GM19438 (cell line): ENCODE data around the gene APOC1.
"Not testable (repeated sequence)": the region's sequence is repeated elsewhere in the genome, so short reads cannot be mapped to it uniquely, and the experiment has no call there.

Experiments used
- ATAC-seq: cut with Tn5 transposase; IDR thresholded peaks from one replicate; pipeline ENCODE4 v1.9.1; 2021; ENCODE audit warnings: low read depth; ENCODE audit not compliant: unreplicated experiment

The APOC1 gene

DNA sequence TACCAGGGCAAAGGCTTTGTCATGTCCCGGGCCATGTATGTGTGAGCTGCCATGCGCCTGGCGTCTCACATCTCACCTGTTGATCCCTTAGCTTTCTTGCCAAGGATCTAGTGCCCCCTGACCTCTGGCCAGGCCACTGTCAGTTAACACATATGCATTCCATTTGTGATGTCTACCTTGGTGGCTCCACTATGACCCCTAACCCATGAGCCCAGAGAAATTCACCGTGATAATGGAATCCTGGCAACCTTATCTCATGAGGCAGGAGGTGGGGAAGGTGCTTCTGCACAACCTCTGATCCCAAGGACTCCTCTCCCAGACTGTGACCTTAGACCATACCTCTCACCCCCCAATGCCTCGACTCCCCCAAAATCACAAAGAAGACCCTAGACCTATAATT lies 26.1 kb upstream of the APOC1 start:
- not testable (repeated sequence) for ATAC-seq

DNA sequence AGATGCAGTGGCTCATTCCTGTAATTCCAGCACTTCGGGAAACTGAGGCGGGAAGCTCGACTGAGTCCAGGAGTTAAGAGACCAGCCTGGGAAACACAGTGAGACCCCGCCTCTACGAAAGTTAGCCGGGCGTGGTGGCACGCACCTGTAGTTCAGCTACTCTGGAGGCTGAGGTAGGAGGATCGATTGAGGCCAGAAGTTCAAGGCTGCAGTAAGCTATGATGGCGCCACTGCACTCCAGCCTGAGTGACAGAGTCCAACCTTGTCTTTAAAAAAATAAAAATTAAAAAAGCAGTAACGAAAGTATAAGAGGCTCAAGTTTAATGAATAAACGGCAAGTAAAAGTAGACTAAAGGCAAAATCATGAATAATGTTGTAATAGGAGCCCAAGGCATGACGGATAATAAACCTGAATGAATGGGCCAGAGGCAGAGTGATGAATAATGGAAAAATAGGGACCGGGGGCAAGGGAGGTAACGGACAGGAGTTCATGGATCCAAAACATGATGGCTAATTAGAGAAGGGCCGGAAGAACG lies 24.5 kb upstream of the APOC1 start:
- no peak for ATAC-seq

DNA sequence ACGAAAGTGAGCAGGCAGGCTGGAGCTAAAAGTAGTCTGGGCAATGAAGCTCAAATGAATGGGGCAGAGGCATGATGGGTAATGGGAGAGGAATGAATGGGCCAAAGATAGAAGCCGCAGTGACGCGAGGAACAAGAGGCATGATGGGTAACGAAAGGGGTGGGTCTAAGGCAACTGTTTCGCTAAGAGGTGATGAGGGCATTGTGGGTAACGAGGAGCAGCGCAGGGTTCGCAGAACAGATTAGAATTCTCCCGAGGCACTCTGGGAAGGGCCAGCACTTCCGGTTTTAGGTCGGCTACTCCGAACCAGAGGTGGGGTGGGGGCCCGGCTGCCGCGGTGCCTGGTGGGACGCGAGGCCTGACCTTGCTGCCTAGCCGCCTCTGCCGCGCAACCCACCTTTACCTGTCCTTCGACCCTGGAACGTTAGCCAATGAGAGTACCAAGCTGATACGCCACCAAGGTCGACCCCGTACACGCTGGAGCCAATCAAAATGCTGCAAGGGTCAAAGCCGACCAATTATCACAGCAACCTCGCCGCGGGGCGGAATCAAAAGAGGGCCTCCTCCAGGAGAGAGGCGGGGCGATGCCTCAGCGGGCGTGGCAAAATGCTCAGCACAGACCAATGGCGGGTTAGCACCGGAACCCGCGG lies 23.9 kb upstream of the APOC1 start:
- peak; percentile 84 for ATAC-seq

DNA sequence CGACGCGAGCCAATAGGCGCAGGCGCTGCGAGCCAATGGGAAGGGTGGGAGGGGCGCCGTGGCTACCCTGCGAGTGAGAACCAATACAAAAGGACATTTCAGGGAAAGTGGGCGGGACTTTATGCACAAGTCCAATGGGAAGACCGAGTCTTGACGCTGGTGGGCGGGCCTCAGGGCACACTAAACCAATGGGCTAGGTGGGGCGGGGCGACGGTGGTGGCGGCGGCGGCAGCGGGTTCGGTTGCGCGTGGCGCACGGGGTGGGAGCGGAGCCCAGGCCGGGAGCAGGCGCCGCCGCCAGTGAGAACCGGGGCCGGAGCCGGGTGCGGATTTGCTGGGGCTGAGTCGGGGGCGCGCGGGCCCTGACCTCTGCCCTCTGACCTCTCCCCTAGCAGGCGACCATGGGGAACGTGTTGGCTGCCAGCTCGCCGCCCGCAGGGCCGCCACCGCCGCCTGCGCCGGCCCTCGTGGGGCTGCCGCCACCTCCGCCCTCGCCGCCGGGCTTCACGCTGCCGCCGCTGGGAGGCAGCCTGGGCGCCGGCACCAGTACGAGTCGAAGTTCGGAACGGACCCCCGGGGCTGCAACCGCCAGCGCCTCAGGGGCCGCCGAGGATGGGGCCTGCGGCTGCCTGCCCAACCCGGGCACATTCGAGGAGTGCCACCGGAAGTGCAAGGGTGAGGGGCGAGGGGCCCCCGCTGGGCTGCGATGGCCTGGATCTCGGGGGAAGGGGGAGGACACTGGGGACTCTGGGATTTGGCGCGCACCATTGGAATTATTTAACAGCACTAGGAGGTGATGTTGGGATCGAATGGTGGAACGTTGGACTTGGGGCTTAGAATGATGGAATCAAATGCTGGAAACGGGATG lies 23.2 kb upstream of the APOC1 start, which contains the start of gene TOMM40:
TSS of gene TOMM40 (plus strand) at position 239 of the 867 bp plus-strand sequence. CDS start at position 401, 162 bp downstream.
- ATAC-seq = peak; percentile 60

DNA sequence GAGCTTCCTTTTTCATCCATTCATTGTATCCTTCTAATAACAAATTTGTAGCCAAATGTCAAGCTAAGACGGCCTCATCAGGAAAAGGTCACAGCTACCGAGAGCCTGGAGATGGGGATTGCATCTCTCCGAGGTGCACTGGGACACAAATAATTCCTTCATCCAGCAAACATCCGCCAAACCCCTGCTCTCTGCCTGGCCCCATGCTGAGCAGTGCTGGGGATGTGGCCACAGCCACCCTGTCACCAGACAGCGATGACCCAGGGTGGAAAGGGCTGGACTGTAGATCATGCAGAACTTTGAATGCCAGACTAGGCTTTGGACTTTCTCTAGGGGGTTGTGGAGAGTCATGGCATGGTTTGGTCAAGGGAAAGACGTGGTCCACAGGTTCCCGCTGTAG lies 21.5 kb upstream of the APOC1 start:
- ATAC-seq = no peak

DNA sequence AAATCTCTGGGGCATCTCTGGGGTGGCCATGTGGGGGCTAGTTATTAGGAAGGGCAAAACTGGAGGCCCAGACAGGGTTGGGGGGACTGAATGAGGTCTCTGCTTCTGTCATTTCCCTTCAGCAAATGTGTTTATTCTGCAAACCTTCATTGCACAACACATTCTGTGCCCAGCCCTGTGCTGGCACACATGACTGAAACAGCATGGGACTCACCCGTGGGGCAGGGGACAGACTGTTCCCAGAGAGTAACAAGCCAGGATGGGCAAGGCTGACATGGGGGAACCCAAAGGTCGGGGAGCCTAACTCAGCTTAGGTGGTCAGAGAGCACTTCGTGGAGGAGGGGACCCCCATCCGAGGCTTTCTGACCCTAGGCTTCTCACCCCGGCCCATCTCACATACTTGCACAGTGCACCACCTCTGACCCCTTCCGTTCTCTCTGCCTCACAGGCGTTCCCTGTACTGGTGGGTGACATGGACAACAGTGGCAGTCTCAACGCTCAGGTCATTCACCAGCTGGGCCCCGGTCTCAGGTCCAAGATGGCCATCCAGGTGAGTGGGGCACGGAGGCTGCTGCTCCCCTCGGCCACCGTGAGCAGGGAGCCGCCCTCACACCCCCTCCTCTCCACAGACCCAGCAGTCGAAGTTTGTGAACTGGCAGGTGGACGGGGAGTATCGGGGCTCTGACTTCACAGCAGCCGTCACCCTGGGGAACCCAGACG lies 20.9 kb upstream of the APOC1 start:
- ATAC-seq = no peak

- no peak for ATAC-seq
Measured at GRCh38 chr19:44894052-44894400, 20.4 kb upstream of the APOC1 start.

DNA sequence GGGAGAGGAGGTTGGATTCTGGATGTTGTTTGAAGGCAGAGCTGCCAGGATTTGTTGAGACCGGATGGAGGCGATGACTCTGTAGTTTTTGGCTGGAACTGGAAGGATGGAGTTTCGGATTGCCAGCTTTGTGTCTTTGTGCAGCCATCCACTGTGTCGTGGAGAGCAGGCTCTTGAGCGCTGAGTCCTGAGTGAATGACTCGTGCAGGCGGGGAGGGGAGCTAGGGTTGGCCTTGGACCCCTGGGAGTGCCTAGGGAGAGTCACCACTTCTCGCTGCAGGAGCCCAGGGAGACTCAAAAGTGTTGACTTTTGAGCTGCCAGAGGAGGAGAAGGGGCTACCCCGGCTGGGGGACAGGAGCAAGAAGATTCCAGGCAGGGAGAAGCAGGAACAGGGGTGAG lies 19.5 kb upstream of the APOC1 start:
- no peak for ATAC-seq

DNA sequence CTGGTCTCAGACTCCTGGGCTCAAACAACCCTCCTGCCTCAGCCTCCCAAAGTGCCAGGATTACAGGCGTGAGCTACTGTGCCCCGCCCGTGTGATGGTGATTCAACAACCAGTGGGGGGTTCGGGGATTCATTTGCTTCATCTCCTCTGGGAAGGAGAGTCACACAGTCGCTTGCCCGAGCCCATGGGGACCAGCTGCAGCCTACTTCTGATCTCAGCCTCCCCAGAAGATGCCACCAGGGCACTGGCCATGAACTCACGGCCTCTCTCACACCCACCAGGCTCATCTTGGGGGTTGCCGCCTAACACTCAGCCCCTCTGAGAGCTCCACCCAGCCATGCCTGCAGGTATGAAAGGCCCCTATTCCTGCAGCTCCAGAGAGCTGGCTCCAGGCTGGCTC lies 16.6 kb upstream of the APOC1 start:
- no peak for ATAC-seq

DNA sequence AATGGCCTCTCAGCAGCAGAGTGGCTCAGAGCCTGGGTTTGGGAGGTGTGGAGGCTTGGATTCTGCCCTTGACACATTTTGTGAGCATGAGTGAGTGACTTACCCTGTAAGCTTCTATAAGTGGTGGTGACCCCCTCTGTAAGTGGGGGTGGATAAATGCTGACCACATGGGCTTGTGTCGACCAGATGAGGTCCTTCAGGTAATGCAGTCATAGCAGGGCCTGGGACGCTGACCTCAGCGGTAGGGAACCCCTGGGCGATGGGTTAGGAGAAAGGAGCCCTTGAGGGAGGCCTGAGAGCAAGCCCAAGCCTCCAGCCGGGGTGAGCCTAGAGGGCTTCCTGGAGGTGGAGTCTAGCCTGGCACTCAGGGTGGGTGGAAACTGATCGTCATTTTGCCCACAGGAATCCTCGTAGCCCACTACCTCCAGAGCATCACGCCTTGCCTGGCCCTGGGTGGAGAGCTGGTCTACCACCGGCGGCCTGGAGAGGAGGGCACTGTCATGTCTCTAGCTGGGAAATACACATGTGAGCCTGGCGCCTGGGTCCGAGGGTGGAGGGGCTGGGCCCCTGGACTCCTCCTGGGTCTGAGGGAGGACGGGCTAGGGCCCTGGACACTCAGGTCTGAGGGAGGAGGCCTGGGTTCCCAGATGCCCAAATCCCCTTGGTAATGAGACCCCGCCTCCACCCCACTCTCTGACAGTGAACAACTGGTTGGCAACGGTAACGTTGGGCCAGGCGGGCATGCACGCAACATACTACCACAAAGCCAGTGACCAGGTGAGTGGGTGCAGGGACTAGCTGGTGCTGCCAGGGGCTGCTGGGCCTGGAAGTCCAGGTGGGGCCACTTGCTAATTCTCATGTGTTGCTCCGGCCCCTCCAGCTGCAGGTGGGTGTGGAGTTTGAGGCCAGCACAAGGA lies 13.8 kb upstream of the APOC1 start:
- ATAC-seq = no peak

DNA sequence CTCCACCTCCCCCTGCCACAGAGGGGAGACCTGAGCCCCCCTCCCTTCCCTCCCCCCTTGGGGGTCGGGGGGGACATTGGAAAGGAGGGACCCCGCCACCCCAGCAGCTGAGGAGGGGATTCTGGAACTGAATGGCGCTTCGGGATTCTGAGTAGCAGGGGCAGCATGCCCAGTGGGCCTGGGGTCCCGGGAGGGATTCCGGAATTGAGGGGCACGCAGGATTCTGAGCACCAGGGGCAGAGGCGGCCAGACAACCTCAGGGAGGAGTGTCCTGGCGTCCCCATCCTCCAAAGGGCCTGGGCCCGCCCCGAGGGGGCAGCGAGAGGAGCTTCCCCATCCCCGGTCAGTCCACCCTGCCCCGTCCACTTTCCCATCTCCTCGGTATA lies 11.2 kb upstream of the APOC1 start:
- ATAC-seq = no peak

GRCh38 chr19:44903602-44904425 lies 10.6 kb upstream of the APOC1 start:
- ATAC-seq = no peak

DNA sequence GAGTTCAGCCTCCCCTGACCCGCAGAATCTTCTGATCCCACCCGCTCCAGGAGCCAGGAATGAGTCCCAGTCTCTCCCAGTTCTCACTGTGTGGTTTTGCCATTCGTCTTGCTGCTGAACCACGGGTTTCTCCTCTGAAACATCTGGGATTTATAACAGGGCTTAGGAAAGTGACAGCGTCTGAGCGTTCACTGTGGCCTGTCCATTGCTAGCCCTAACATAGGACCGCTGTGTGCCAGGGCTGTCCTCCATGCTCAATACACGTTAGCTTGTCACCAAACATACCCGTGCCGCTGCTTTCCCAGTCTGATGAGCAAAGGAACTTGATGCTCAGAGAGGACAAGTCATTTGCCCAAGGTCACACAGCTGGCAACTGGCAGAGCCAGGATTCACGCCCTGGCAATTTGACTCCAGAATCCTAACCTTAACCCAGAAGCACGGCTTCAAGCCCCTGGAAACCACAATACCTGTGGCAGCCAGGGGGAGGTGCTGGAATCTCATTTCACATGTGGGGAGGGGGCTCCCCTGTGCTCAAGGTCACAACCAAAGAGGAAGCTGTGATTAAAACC lies 9.9 kb upstream of the APOC1 start:
- ATAC-seq = no peak

GRCh38 chr19:44905437-44906160 lies 8.8 kb upstream of the APOC1 start, which contains the start of gene APOE:
Gene APOE (plus strand): TSS chr19:44905796. CDS start chr19:44906625, 829 bp downstream.
- no peak for ATAC-seq

DNA sequence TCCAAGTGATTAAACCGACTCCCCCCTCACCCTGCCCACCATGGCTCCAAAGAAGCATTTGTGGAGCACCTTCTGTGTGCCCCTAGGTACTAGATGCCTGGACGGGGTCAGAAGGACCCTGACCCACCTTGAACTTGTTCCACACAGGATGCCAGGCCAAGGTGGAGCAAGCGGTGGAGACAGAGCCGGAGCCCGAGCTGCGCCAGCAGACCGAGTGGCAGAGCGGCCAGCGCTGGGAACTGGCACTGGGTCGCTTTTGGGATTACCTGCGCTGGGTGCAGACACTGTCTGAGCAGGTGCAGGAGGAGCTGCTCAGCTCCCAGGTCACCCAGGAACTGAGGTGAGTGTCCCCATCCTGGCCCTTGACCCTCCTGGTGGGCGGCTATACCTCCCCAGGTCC lies 6.8 kb upstream of the APOC1 start:
- ATAC-seq = no peak

DNA sequence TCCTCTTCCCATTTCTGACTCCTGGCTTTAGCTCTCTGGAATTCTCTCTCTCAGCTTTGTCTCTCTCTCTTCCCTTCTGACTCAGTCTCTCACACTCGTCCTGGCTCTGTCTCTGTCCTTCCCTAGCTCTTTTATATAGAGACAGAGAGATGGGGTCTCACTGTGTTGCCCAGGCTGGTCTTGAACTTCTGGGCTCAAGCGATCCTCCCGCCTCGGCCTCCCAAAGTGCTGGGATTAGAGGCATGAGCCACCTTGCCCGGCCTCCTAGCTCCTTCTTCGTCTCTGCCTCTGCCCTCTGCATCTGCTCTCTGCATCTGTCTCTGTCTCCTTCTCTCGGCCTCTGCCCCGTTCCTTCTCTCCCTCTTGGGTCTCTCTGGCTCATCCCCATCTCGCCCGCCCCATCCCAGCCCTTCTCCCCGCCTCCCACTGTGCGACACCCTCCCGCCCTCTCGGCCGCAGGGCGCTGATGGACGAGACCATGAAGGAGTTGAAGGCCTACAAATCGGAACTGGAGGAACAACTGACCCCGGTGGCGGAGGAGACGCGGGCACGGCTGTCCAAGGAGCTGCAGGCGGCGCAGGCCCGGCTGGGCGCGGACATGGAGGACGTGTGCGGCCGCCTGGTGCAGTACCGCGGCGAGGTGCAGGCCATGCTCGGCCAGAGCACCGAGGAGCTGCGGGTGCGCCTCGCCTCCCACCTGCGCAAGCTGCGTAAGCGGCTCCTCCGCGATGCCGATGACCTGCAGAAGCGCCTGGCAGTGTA lies 6.2 kb upstream of the APOC1 start:
- no peak for ATAC-seq

DNA sequence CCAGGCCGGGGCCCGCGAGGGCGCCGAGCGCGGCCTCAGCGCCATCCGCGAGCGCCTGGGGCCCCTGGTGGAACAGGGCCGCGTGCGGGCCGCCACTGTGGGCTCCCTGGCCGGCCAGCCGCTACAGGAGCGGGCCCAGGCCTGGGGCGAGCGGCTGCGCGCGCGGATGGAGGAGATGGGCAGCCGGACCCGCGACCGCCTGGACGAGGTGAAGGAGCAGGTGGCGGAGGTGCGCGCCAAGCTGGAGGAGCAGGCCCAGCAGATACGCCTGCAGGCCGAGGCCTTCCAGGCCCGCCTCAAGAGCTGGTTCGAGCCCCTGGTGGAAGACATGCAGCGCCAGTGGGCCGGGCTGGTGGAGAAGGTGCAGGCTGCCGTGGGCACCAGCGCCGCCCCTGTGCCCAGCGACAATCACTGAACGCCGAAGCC lies 5.6 kb upstream of the APOC1 start:
- ATAC-seq = no peak
